ENCODE data around the gene KCTD1.

DNA sequence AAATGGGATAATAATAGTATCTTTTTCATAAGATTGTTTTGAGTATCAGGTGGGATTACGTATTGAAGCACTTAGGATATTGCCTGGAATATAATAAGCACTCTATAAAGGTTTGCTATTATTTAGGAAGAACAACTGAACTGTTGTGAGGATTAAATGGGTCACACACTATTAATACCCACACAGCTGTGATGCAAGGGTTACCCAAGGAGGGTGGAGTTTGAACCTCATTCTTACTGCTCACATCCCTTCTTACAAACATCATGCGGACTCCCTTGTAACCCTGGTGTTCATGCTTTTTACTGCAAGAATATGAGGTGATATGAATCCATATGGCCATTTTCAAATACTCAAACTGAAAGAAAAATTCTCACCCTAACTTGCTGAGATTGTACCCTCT, 113.5 kb downstream of the KCTD1 start:
- TF ChIP-seq CTCF (IDR thresholded peaks at IDR 0.05) (no peak), ZFX (IDR thresholded peaks at IDR 0.05; ENCODE audit: borderline replicate concordance) (no peak)
